Colonic mucosa (tissue), 4 donors: ENCODE measurements around the gene TMEM129. TPM values are rescaled to one million over a fixed set of nuclear protein-coding genes. Genes with fewer than 3 reads are reported as not detected.

Source experiments
- DNase-seq: peaks from one replicate; pipeline ENCODE4 v3.0.0-alpha.2; 2020
- H3K27ac ChIP-seq: fragments of 200-600 bp; one replicate; pipeline ENCODE4 v1.8.0; 2021
- H3K27me3 ChIP-seq: fragments of 200-600 bp; one replicate; pipeline ENCODE4 v1.8.0; 2021
- H3K36me3 ChIP-seq: fragments of 200-600 bp; one replicate; pipeline ENCODE4 v1.8.0; 2021
- H3K4me1 ChIP-seq: fragments of 200-600 bp; one replicate; pipeline ENCODE4 v1.8.0; 2021; ENCODE audit warnings: mild to moderate bottlenecking
- H3K4me3 ChIP-seq: fragments of 200-600 bp; one replicate; pipeline ENCODE4 v1.8.0; 2021
- H3K9ac ChIP-seq, 2 donors: one replicate each; pipeline ENCODE4 v1.7.0; 2013; ENCODE audit warnings: control low read depth in 2 of 2, low read depth in 2 of 2, low read length in 2 of 2
- H3K9me3 ChIP-seq: fragments of 200-600 bp; one replicate; pipeline ENCODE4 v1.8.0; 2021
- intact Hi-C: fragments of 100-400 bp; cut with DNase I; formaldehyde crosslinking; loops from one replicate; pipeline ENCODE4 v1.14.1; 2022
- total RNA-seq, 2 donors: library from RNA; stranded (reverse); fragmentation: NEBNext Ultra II Directional in 1 of 2; extraction: Animal tissue kit (Norgen Biotek cat#: 25700) in 1 of 2; gene quantifications; one replicate each; pipeline ENCODE4 v1.2.1, GENCODE V29; 2021
- TF ChIP-seq, protein P1 (sequence below): fragments of 200-600 bp; IDR thresholded peaks from one replicate; pipeline ENCODE4 v1.8.0; 2022; ENCODE audit warnings: antibody characterized with exemption, mild to moderate bottlenecking
- donor health status: healthy.
- donor health status: DM: no; HTN: no; CAD: no.
- donor health status: DM: no; HTN: no; CAD: no.

The TMEM129 gene
- total RNA-seq, 2 donors from 2014 or later = 37.9 to 53.2 TPM

- no peak for DNase-seq
- H3K27ac ChIP-seq = peak overlapping the region; percentile 57
- peak overlapping the region; percentile 64 for H3K4me3 ChIP-seq
- no peaks in the 10 kb centered on the region for H3K27me3 ChIP-seq
- TF ChIP-seq, protein P1, sequence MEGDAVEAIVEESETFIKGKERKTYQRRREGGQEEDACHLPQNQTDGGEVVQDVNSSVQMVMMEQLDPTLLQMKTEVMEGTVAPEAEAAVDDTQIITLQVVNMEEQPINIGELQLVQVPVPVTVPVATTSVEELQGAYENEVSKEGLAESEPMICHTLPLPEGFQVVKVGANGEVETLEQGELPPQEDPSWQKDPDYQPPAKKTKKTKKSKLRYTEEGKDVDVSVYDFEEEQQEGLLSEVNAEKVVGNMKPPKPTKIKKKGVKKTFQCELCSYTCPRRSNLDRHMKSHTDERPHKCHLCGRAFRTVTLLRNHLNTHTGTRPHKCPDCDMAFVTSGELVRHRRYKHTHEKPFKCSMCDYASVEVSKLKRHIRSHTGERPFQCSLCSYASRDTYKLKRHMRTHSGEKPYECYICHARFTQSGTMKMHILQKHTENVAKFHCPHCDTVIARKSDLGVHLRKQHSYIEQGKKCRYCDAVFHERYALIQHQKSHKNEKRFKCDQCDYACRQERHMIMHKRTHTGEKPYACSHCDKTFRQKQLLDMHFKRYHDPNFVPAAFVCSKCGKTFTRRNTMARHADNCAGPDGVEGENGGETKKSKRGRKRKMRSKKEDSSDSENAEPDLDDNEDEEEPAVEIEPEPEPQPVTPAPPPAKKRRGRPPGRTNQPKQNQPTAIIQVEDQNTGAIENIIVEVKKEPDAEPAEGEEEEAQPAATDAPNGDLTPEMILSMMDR = no peak
- intact Hi-C loops = no loop called here
- H3K4me1 ChIP-seq = no peaks in the 10 kb centered on the region
- H3K9me3 ChIP-seq = no peaks in the 10 kb centered on the region
- H3K9ac ChIP-seq = peak overlapping the region; percentile 26 to 76
- no peaks in the 10 kb centered on the region for H3K36me3 ChIP-seq
These were observed 37.8 kb downstream of the TMEM129 start for GRCh38 chr4:1683261-1683735.

GRCh38 chr4:1682860-1683259, 38.3 kb downstream of the TMEM129 start:
- intact Hi-C loops = no loop called here
- no peak overlapping the region for H3K9ac ChIP-seq
- H3K4me3 ChIP-seq = no peak overlapping the region
- H3K36me3 ChIP-seq = no peaks in the 10 kb centered on the region
- no peaks in the 10 kb centered on the region for H3K27me3 ChIP-seq
- H3K9me3 ChIP-seq = no peaks in the 10 kb centered on the region
- TF ChIP-seq, protein P1 = no peak
- no peaks in the 10 kb centered on the region for H3K4me1 ChIP-seq
- peak overlapping the region; percentile 57 for H3K27ac ChIP-seq
- no peak for DNase-seq

DNA sequence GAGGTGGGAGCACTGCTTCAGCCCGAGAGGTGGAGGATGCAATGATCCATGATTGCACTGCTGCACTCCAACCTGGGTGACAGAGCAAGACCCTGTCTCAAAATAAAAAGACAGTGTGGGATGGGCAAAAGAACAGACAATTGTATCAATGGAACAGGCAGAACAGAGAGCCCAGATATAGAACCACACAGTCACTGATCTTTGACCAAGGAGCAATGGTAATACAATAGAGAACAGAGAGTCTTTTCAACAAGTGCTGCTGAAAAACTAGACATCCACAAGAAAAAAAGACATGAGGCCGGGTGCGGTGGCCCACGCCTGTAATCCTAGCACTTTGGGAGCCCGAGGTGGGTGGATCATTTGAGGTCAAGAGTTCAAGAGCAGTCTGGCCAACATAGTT, 42.9 kb downstream of the TMEM129 start:
- H3K4me3 ChIP-seq = no peak overlapping the region
- no peak for DNase-seq
- no peaks in the 10 kb centered on the region for H3K9me3 ChIP-seq
- H3K36me3 ChIP-seq = no peaks in the 10 kb centered on the region
- intact Hi-C loops = no loop called here
- TF ChIP-seq, protein P1 = no peak
- no peak overlapping the region for H3K27ac ChIP-seq
- H3K4me1 ChIP-seq = no peaks in the 10 kb centered on the region
- H3K27me3 ChIP-seq = no peaks in the 10 kb centered on the region
- H3K9ac ChIP-seq = no peak overlapping the region

DNA sequence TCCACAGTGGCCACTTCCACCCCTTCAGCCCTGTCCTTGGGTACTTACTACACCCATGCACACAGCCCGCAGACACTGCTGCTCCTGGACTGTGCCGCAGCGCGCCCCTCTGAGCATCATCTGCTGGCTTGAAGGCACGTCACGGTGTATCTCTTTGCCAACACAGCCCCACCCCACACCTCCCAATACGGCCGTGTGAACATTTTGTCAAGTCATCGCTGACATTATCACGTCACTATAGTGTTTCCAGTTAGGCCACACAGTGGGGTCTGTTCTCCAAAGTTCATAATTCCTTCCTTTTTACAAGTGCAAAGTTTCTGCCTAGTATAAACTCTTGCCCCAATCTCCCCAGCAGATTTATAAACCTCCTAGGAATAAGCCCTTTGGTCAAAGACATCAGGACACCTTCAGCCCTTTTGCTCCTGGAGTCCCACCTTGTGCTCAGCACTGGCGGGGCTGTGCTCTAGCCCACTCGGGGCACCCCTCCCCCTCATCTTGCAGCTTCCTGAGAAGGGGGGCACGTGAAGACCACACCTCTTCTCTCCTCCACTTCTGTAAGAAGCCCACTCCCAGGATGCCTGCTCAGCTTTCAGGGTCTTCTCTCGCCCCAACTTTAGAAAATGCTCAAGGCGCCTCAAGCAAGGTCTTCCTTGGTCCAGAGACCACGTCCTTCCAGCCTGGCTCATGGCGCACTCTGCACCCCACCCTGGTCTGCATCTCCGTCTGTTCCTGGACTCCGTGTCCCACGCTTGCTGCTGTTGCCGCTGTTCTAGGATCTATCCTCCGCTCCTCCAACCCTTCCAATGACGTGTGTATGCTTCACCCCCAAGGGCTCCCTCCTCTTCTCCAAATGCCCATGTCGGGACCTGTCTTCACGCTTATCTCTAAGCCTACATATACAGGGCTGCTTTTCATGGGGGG, 44.3 kb downstream of the TMEM129 start:
- DNase-seq = no peak
- H3K4me3 ChIP-seq = no peak overlapping the region
- TF ChIP-seq, protein P1 = no peak
- H3K27me3 ChIP-seq = no peaks in the 10 kb centered on the region
- no peaks in the 10 kb centered on the region for H3K9me3 ChIP-seq
- no peak overlapping the region for H3K9ac ChIP-seq
- intact Hi-C loops = no loop called here
- no peaks in the 10 kb centered on the region for H3K4me1 ChIP-seq
- no peak overlapping the region for H3K27ac ChIP-seq
- H3K36me3 ChIP-seq = no peaks in the 10 kb centered on the region

DNA sequence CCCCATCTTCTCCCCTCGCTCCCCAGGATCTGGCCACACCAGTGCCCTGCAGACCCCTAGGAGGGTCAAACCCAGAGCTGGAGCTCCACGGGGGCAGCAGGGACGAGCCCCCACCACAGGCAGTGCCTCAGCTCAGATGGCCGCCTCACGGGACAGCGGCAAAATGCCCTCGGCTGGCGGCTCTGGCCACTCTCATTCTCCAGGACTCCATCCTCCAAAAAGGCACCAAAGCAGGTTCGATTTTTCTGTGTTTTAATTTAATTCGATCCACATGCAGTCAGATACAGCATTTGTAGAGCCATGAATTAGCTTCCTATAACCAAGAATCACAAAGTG, 45.4 kb downstream of the TMEM129 start:
- TF ChIP-seq, protein P1 = no peak
- Histone ChIP-seq H3K4me1 (no peaks in the 10 kb centered on the region), H3K27ac (no peak overlapping the region), H3K9ac (no peak overlapping the region), H3K9me3 (no peaks in the 10 kb centered on the region), H3K4me3 (no peak overlapping the region), H3K36me3 (no peaks in the 10 kb centered on the region), H3K27me3 (no peaks in the 10 kb centered on the region)
- intact Hi-C loops = no loop called here
- no peak for DNase-seq
